ENCODE results near the gene EFHC1.

GRCh38 chr6:52566201-52566600 is 146.1 kb downstream of the EFHC1 start:
- TF ChIP-seq EGR1 (IDR thresholded peaks at IDR 0.05; ENCODE audit: low read depth) (no peak), CTCF (IDR thresholded peaks at IDR 0.05 in 2 of 3, conservative IDR thresholded peaks at IDR 0.05 in 1 of 3; ENCODE audit: borderline replicate concordance in 1 of 3, insufficient read depth in 1 of 3, low read depth in 2 of 3, low read length in 2 of 3) (no peak), EZH2 (IDR thresholded peaks at IDR 0.05) (no peak), POLR2AphosphoS5 (IDR thresholded peaks at IDR 0.05; ENCODE audit: low read depth, low read length) (no peak), POLR2A (IDR thresholded peaks at IDR 0.05; ENCODE audit: borderline replicate concordance, extremely low read depth, insufficient read depth, insufficient read length) (no peak), RAD21 (IDR thresholded peaks at IDR 0.05; ENCODE audit: low read depth) (no peak), EZH2phosphoT487 (IDR thresholded peaks at IDR 0.05; ENCODE audit: borderline replicate concordance) (no peak), SRF (IDR thresholded peaks at IDR 0.05; ENCODE audit: low read depth) (no peak), ZNF274 (IDR thresholded peaks at IDR 0.05; ENCODE audit: low read depth, low read length) (no peak), ZBTB33 (IDR thresholded peaks at IDR 0.05; ENCODE audit: extremely low read depth, insufficient replicate concordance, low read length) (no peak), ZFX (IDR thresholded peaks at IDR 0.05) (no peak)

Measured in HCT116 (cell line).